Brain microvascular endothelial cell (primary cell): ENCODE results near the gene TMEM108.

Experiments
- DNase-seq: peaks from one replicate; pipeline ENCODE4 v3.0.0-alpha.2; 2020
- H3K27ac ChIP-seq: fragments of 250-450 bp; sonication (Bioruptor Pico); 2 replicates; pipeline ENCODE4 v1.5.1; 2020; ENCODE audit warnings: mild to moderate bottlenecking, moderate library complexity
- H3K27me3 ChIP-seq: fragments of 250-450 bp; sonication (Bioruptor Pico); replicated peaks from 2 replicates; pipeline ENCODE4 v1.5.1; 2020; ENCODE audit warnings: mild to moderate bottlenecking
- H3K36me3 ChIP-seq: fragments of 250-450 bp; sonication (Bioruptor Pico); replicated peaks from 2 replicates; pipeline ENCODE4 v1.5.1; 2020; ENCODE audit warnings: mild to moderate bottlenecking
- H3K4me3 ChIP-seq: 2 replicates; pipeline ENCODE4 v1.5.1; 2011; ENCODE audit warnings: low read depth, mild to moderate bottlenecking, control low read depth, low read length, moderate library complexity
- CTCF ChIP-seq: IDR thresholded peaks from 2 replicates; pipeline ENCODE4 v1.5.1; 2011; ENCODE audit warnings: low read depth, mild to moderate bottlenecking, moderate library complexity, low read length, control low read depth, inconsistent platforms; ENCODE audit errors: missing control alignments
- in situ Hi-C: cut with HindIII; loops from 2 replicates; pipeline ENCODE4 v1.10.0; 2017; ENCODE audit warnings: low sequenced_read_pairs, low pct_ligation_motif_present

Gene TMEM108

GRCh38 chr3:133152681-133153220, 114.6 kb downstream of the TMEM108 start:
- TF ChIP-seq CTCF: no peak
- no peak for DNase-seq
- Histone ChIP-seq H3K36me3 (no peaks in the 10 kb centered on the region), H3K27ac (no peak overlapping the region), H3K27me3 (no peaks in the 10 kb centered on the region), H3K4me3 (no peak overlapping the region)
- in situ Hi-C loops: no loop called here

- in situ Hi-C loops: no loop called here
- H3K4me3 ChIP-seq: no peak overlapping the region
- DNase-seq: no peak
Measured at GRCh38 chr3:133153382-133153781, 115.2 kb downstream of the TMEM108 start.

GRCh38 chr3:133157716-133158115, 119.5 kb downstream of the TMEM108 start:
- DNase-seq: no peak
- Histone ChIP-seq H3K27me3 (no peaks in the 10 kb centered on the region), H3K36me3 (no peaks in the 10 kb centered on the region), H3K4me3 (no peak overlapping the region), H3K27ac (no peak overlapping the region)
- in situ Hi-C loops: no loop called here
- TF ChIP-seq CTCF: no peak

More at GRCh38 chr3:133153382-133153781, 115.2 kb downstream of the TMEM108 start:
- H3K27me3 ChIP-seq: no peaks in the 10 kb centered on the region
- TF ChIP-seq CTCF: no peak
- H3K36me3 ChIP-seq: no peaks in the 10 kb centered on the region
- no peak overlapping the region for H3K27ac ChIP-seq

GRCh38 chr3:133158686-133159085, 120.5 kb downstream of the TMEM108 start:
- in situ Hi-C loops: no loop called here
- H3K27me3 ChIP-seq: no peaks in the 10 kb centered on the region
- no peak overlapping the region for H3K27ac ChIP-seq
- no peak for TF ChIP-seq CTCF
- H3K4me3 ChIP-seq: no peak overlapping the region
- H3K36me3 ChIP-seq: no peaks in the 10 kb centered on the region
- no peak for DNase-seq

GRCh38 chr3:133159498-133160475, 121.6 kb downstream of the TMEM108 start:
- TF ChIP-seq CTCF: no peak
- H3K27me3 ChIP-seq: no peaks in the 10 kb centered on the region
- H3K36me3 ChIP-seq: no peaks in the 10 kb centered on the region
- in situ Hi-C loops: no loop called here
- no peak overlapping the region for H3K4me3 ChIP-seq
- no peak overlapping the region for H3K27ac ChIP-seq
- no peak for DNase-seq
